Activated CD8-positive, alpha-beta T cell treated with anti-CD3 and anti-CD28 coated beads, Interleukin-2, amount 10 ng/mL, durations not matched to agents 7 days and 5 days (primary cell): Measurements from ENCODE around the gene YARS1. TPM values are rescaled to one million over a fixed set of nuclear protein-coding genes. Genes with fewer than 3 reads are reported as not detected.

Source experiments
- ATAC-seq: fragments of 150-1000 bp; cut with Tn5 transposase; one replicate; pipeline ENCODE4 v1.10.0; 2021; ENCODE audit warnings: moderate library complexity
- CTCF ChIA-PET: fragments of 350-600 bp; sonication (Branson Sonifier 250); formaldehyde crosslinking; loops from one replicate; lab custom pipeline; 2021; ENCODE audit warnings: antibody characterized with exemption; lab: Charles Lee
- POLR2A ChIA-PET: fragments of 350-600 bp; sonication (Branson Sonifier 250); formaldehyde crosslinking; loops from one replicate; lab custom pipeline; 2021; ENCODE audit warnings: antibody characterized with exemption; lab: Charles Lee
- DNase-seq: peaks from one replicate; pipeline ENCODE4 v3.0.0-alpha.2; 2020
- H3K27ac Mint-ChIP-seq: one replicate; pipeline ENCODE4 v1.8.0; 2021; ENCODE audit warnings: mild to moderate bottlenecking, mixed read lengths
- H3K27me3 Mint-ChIP-seq: one replicate; pipeline ENCODE4 v1.8.0; 2021; ENCODE audit warnings: low read depth, mixed read lengths
- H3K36me3 Mint-ChIP-seq: one replicate; pipeline ENCODE4 v1.8.0; 2021; ENCODE audit warnings: low read depth, mixed read lengths
- H3K4me1 Mint-ChIP-seq: one replicate; pipeline ENCODE4 v1.8.0; 2021; ENCODE audit warnings: low read depth, mixed read lengths
- H3K4me3 Mint-ChIP-seq: one replicate; pipeline ENCODE4 v1.8.0; 2021; ENCODE audit warnings: mild to moderate bottlenecking, mixed read lengths
- H3K9me3 Mint-ChIP-seq: one replicate; pipeline ENCODE4 v1.8.0; 2022; ENCODE audit warnings: mixed read lengths; ENCODE audit not compliant: insufficient read depth
- total RNA-seq, 2 experiments: library from RNA; stranded (reverse); gene quantifications; one replicate each; pipeline ENCODE4 v1.2.3, GENCODE V29; 2021

Gene YARS1
- total RNA-seq, 2 experiments from 2014 or later, result 175 to 189 TPM

DNA sequence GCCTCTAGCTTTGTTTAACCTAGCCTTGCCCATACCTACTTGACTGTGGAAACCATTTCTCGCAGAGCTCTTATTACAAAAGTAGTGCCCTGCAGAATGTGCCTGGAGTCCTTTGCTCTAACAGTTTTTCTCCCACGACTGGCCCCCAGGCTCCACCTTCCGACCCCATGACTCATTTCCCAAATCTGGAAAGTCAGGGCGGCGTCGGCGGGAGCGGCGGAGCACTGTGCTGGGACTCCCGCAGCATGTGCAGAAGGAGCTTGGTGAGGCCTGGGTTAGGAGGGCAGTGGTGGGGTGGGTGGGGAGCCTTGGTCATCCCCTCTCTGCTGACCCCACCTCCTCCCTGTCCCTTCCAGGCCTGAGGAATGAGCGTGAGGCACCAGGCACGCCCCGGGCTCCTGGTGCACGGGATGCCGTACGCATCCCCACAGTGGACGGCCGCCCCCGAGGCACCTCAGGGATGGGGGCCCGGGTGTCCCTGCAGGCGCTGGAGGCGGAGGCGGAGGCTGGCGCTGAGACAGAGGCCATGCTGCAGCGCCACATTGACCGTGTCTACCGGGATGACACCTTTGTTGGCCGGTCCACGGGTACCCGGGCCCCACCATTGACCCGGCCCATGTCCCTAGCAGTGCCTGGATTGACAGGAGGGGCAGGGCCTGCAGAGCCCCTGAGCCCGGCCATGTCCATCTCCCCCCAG is 47.5 kb downstream of the YARS1 start:
- POLR2A ChIA-PET, result no interaction called here

DNA sequence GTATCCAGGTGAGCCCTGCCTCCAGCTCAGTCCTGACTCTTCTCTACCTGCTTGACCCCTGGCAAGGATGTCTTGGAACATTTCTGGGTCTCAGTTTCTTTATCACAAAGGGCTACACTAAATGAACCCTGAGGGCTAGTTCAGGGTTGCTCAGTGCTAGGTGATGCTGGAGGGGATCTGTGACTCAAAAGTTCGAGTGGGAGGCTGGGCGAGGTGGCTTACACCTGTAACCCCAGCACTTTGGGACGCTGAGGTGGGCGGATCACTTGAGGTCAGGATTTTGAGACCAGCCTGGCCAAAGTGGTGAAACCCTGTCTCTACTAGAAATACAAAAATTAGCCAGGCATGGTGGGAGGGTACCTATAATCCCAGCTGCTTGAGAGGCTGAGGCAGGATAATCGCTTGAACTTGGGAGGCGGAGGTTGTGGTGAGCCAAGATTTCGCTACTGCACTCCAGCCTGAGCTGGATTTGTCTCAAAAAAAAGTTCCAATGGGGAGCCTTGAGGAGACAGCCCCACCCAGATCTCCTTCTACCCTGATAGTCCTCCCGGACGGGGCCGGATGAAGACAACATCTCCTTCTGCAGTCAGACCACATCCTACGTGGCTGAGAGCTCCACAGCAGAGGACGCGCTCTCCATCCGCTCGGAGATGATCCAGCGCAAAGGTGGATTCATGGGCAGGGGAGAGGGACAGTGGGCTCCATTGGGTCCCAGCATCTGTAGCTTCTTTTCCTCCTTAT is 48.9 kb downstream of the YARS1 start:
- ChIA-PET POLR2A (no interaction called here), CTCF (interaction anchor here (2.6 kb wide), 1 partner anchor 56 kb away, joined by 22 read pairs; no protein-coding TSS in a partner anchor)
- no peaks in the 10 kb centered on the region for H3K9me3 Mint-ChIP-seq
- no peak for DNase-seq
- H3K27ac Mint-ChIP-seq, result no peak overlapping the region
- no peak overlapping the region for H3K4me3 Mint-ChIP-seq
- H3K4me1 Mint-ChIP-seq, result no peaks in the 10 kb centered on the region
- H3K27me3 Mint-ChIP-seq, result no peaks in the 10 kb centered on the region
- no peak for ATAC-seq
- no peaks in the 10 kb centered on the region for H3K36me3 Mint-ChIP-seq

More for the DNA sequence above, 47.5 kb downstream of the YARS1 start:
- CTCF ChIA-PET, result interaction anchor here (2.6 kb wide), 1 partner anchor 58 kb away, joined by 22 read pairs; no protein-coding TSS in a partner anchor
- no peaks in the 10 kb centered on the region for H3K27me3 Mint-ChIP-seq
- no peaks in the 10 kb centered on the region for H3K9me3 Mint-ChIP-seq
- H3K36me3 Mint-ChIP-seq, result peaks cover 3% of the 10 kb centered on the region
- H3K27ac Mint-ChIP-seq, result no peak overlapping the region
- peaks cover 9% of the 10 kb centered on the region for H3K4me1 Mint-ChIP-seq
- ATAC-seq (no peak), DNase-seq (no peak)
- H3K4me3 Mint-ChIP-seq, result no peak overlapping the region

DNA sequence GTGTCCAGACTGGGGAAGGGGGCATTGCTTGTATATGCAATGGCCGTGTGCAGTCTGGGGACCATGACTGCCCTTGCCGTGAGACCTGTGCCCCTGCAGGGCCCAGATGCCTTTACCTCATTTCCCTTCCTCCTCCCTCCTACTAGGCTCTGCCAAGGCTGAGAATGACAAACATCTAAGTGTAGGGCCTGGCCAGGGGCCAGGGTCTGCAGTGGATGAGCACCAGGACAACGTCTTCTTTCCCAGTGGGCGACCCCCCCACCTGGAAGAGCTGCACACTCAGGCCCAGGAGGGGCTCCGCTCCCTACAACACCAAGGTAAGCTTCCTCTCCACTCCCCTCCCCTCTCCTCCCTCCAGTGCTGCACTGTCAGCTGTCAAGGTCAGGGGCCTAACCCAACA is 49.5 kb downstream of the YARS1 start:
- ChIA-PET POLR2A (no interaction called here), CTCF (interaction anchor here (2.6 kb wide), 1 partner anchor 56 kb away, joined by 22 read pairs; no protein-coding TSS in a partner anchor)
- Mint-ChIP-seq H3K36me3 (no peaks in the 10 kb centered on the region), H3K4me3 (no peak overlapping the region), H3K4me1 (no peaks in the 10 kb centered on the region), H3K9me3 (no peaks in the 10 kb centered on the region), H3K27me3 (no peaks in the 10 kb centered on the region), H3K27ac (no peak overlapping the region)
- ATAC-seq (no peak), DNase-seq (no peak)

DNA sequence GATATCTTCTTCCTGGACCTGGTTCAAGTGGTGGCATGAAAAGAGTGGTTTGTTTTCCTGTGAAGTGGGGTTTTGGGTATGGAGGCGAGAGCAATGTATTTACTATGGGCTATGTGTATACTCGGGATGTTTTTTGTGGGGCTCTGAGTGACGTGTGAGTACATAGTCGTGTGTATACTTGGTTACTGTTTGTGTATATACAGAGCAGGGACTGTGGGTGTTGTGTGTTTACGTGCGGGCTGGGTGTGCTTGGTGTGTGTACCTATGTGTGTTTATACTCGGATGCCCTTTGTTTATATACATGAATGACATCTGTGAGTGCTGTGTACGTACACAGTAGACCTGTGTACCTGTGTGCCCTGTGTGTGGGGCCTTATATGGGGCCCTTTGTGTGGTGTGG is 50.0 kb downstream of the YARS1 start:
- Mint-ChIP-seq H3K4me1 (no peaks in the 10 kb centered on the region), H3K36me3 (no peaks in the 10 kb centered on the region), H3K27ac (no peak overlapping the region), H3K27me3 (no peaks in the 10 kb centered on the region), H3K9me3 (no peaks in the 10 kb centered on the region), H3K4me3 (no peak overlapping the region)
- DNase-seq (no peak), ATAC-seq (no peak)
- POLR2A ChIA-PET, result no interaction called here
- CTCF ChIA-PET, result interaction anchor here (0.7 to 2.6 kb wide), 2 partner anchors 55 kb away, joined by 3 to 22 read pairs; no protein-coding TSS in a partner anchor

DNA sequence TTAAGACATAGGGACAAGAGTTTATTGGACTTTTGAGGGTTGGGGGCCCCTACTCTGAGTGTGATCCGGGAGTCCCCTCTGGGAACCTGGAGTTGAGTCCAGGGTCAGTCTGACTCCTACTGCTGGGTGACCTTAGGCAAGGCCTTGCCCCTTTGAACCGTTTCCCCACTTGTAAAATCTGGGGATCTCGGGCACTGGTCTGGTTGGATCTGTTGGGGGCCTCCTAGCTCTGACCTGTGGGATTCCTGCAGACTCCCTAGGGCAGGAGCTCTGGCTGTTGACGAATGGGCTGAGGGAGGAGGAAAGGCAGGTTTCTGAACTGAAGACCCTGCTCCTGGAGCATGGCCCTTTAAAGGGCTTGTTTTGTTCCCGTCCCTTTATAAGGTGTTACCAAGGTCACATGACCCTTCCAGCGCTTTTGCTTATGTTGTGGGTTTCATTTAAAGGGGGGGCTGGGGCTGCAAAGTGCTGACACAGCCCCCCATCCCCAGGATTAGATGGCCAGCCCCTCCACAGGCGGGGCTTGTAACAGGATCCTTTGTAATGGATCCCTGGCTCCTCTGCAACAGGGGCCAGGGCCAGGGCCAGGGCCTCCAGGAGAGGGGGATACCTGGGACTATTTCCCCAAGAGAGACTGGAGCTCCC is 50.7 kb downstream of the YARS1 start:
- Mint-ChIP-seq H3K9me3 (no peaks in the 10 kb centered on the region), H3K4me3 (no peak overlapping the region), H3K36me3 (no peaks in the 10 kb centered on the region), H3K27ac (no peak overlapping the region), H3K27me3 (no peaks in the 10 kb centered on the region), H3K4me1 (peaks cover 1% of the 10 kb centered on the region)
- ATAC-seq (no peak), DNase-seq (no peak)
- ChIA-PET CTCF (interaction anchor here (0.7 kb wide), 1 partner anchor 54 kb away, joined by 3 read pairs; no protein-coding TSS in a partner anchor), POLR2A (no interaction called here)

DNA sequence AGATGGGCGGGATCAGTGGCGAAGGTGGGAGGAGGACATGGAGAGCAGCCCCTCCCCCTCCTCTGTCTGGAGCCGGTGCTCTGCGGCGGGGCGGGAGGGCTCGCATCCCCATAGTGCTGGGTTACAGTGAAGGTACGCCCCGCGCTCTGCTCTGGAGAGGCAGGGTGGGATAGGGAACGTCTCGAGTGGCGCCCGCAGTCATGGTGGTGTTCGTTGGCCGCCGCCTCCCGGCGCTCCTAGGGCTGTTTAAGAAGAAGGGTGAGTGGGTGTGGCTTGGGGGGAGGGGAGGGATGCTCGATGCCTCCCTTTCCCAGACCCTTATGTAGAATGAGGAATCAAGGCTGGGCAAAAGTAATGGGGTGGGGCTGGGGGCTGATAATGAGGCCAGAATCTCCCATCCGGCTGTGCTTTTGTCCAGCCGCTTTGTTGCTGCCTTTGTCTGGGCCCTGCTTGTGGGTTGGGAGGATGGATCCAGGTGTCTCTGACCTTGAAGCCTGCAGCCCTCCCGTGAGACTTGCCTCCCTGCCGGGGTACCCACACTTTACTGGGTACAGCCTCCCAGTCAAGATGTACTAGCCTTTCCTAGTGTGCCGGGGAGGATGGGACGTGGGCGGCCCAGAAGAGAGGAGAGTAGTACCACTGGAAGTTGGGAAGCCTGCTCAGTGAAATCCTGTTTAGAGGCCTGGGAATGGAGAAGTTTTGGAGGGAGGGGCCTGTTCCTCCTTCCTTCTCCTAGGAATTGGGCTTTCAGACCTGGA is 51.4 kb downstream of the YARS1 start:
- Mint-ChIP-seq H3K9me3 (no peaks in the 10 kb centered on the region), H3K36me3 (no peaks in the 10 kb centered on the region), H3K27me3 (no peaks in the 10 kb centered on the region), H3K4me3 (no peak overlapping the region), H3K4me1 (peaks cover 3% of the 10 kb centered on the region), H3K27ac (no peak overlapping the region)
- DNase-seq (no peak), ATAC-seq (no peak)
- ChIA-PET CTCF (interaction anchor here (4.7 kb wide), 1 partner anchor 9 kb away, joined by 30 read pairs; no protein-coding TSS in a partner anchor), POLR2A (no interaction called here)

DNA sequence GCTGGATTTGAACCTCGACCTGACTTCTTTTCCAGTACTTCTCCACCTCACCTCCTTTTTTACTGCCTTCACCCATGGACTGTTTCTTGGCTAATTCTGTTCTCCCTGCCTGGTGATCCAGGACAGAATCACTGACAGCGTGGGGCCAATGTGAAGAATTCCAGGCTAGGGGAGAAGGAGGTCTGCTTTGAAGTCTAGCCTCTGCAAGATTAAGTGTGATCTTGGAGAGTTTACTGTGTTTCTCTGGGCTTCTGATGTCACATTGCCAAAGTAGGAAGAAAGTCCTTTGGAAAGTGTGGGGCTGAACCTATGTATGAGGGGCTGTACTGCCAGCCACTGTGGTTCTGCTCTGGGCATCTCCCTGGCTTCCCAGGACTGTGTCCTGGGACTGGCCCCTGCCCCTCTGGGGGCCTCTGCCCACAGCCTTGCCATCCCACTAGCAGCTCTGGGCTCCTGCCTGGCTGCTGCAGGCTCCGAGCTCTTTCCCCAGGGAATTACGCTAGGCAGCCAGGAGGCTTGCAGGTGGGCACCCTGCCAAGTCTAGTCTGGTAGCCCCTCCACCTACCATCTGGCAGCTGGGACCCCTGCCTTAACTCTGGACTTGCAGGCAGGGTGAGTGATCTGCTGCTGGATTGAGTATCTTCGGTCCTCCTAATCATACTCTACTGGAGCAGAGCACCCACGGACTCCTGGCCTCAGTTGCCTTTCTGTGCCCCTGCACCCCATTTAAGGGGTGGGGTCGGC is 52.2 kb downstream of the YARS1 start:
- H3K4me1 Mint-ChIP-seq, result peaks cover 6% of the 10 kb centered on the region
- no peaks in the 10 kb centered on the region for H3K36me3 Mint-ChIP-seq
- CTCF ChIA-PET, result interaction anchor here (0.7 to 4.7 kb wide), 3 partner anchors 9 to 52 kb away, joined by 3 to 30 read pairs (median 10); no protein-coding TSS in a partner anchor
- H3K9me3 Mint-ChIP-seq, result no peaks in the 10 kb centered on the region
- ATAC-seq (no peak), DNase-seq (no peak)
- H3K27ac Mint-ChIP-seq, result no peak overlapping the region
- H3K27me3 Mint-ChIP-seq, result no peaks in the 10 kb centered on the region
- no peak overlapping the region for H3K4me3 Mint-ChIP-seq
- POLR2A ChIA-PET, result no interaction called here

DNA sequence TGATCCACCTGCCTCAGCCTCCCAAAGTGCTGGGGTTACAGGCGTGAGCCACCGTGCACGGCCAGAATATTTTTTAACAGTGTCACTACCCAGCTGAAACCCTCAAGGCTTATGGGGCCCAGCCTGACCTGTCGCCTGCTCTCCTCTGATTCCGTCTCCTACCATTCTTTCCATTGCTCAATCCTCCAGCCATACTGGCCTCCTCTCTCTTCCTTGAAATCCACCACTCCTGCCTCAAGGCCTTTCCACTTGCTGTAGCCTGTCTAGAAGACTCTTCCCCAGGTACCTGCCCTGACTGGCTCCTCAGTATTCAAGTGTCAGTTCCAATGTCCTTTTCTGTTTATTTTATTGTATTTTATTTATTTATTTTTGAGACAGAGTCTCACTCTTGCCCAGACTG is 53.9 kb downstream of the YARS1 start:
- no peaks in the 10 kb centered on the region for H3K9me3 Mint-ChIP-seq
- no peak overlapping the region for H3K27ac Mint-ChIP-seq
- CTCF ChIA-PET, result interaction anchor here (2.3 to 4.7 kb wide), 2 partner anchors 11 to 51 kb away, joined by 10 to 30 read pairs; no protein-coding TSS in a partner anchor
- H3K4me3 Mint-ChIP-seq, result no peak overlapping the region
- H3K4me1 Mint-ChIP-seq, result peaks cover 13% of the 10 kb centered on the region
- no peak for ATAC-seq
- POLR2A ChIA-PET, result no interaction called here
- H3K27me3 Mint-ChIP-seq, result no peaks in the 10 kb centered on the region
- no peaks in the 10 kb centered on the region for H3K36me3 Mint-ChIP-seq
- DNase-seq, result no peak

- H3K4me1 Mint-ChIP-seq, result peaks cover 13% of the 10 kb centered on the region
- ATAC-seq, result no peak
- H3K36me3 Mint-ChIP-seq, result no peaks in the 10 kb centered on the region
- H3K9me3 Mint-ChIP-seq, result no peaks in the 10 kb centered on the region
- no peak overlapping the region for H3K27ac Mint-ChIP-seq
- no peak for DNase-seq
- POLR2A ChIA-PET, result interaction anchor here (0.6 kb wide), 1 partner anchor 34 kb away, joined by 3 read pairs; no protein-coding TSS in a partner anchor
- peaks cover 4% of the 10 kb centered on the region for H3K27me3 Mint-ChIP-seq
- no peak overlapping the region for H3K4me3 Mint-ChIP-seq
- CTCF ChIA-PET, result interaction anchor here (0.9 to 4.7 kb wide), 3 partner anchors 12 to 152 kb away, joined by 3 to 30 read pairs (median 10); no protein-coding TSS in a partner anchor
Observed at GRCh38 chr1:32761936-32762335, 55.2 kb downstream of the YARS1 start.

DNA sequence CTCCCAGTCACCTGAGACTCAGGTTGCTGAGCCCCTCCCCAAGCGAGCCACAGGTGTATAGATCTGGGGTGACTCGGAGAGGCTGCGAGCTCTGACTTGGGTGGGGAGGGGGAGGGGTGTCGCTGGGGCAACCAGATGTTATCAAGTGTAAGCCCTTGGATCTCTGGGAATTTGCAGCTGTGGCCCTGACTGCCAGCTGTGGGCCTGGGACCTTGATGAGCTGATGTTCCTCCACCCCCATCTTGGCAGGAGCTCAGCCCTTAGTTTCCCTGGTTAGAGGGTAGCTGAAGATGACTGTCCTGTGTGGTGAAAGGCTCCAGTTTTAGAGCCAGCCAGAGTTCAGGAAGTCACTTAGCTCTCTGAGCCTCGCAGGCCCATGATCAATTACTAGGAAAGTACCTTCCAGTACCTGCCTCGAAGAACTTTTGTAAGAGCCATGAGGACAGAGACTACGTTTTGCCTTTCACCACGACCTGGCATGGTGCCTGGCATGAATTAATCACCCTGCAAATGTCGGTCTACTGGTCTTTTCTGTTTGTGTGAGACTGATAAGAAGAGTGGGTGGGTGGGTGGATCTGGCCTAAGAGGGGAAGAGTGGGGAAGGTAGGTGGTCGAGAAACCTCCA is 55.8 kb downstream of the YARS1 start:
- Mint-ChIP-seq H3K27ac (no peak overlapping the region), H3K4me1 (peaks cover 13% of the 10 kb centered on the region), H3K4me3 (no peak overlapping the region), H3K9me3 (no peaks in the 10 kb centered on the region), H3K27me3 (peaks cover 4% of the 10 kb centered on the region), H3K36me3 (no peaks in the 10 kb centered on the region)
- ChIA-PET CTCF (interaction anchor here (0.9 to 4.7 kb wide), 3 partner anchors 13 to 152 kb away, joined by 3 to 30 read pairs (median 10); no protein-coding TSS in a partner anchor), POLR2A (interaction anchor here (0.6 kb wide), 2 partner anchors 13 to 34 kb away, joined by 3 read pairs; no protein-coding TSS in a partner anchor)
- DNase-seq (no peak), ATAC-seq (no peak)
